Liver (tissue), 9 donors: ENCODE results near the gene COL11A2. TPM values are rescaled to one million over a fixed set of nuclear protein-coding genes. Genes with fewer than 3 reads are reported as not detected.

ENCODE experiments used
- DNase-seq: peaks from one replicate; pipeline ENCODE4 v3.0.0-alpha.2; 2017; ENCODE audit warnings: low spot score
- H3K27ac ChIP-seq, 2 donors: one replicate each; pipeline ENCODE4 v1.7.0; 2013; ENCODE audit warnings: inconsistent platforms in 2 of 2, low read length in 2 of 2, control low read depth in 1 of 2, low read depth in 1 of 2, mild to moderate bottlenecking in 1 of 2
- H3K27me3 ChIP-seq, 4 donors: one replicate each; pipeline versions ENCODE4 v1.6.1 to v1.7.0; 2013; ENCODE audit warnings: low read length in 3 of 4, inconsistent platforms in 1 of 4, mild to moderate bottlenecking in 1 of 4, moderate library complexity in 1 of 4; ENCODE audit not compliant: control insufficient read depth in 4 of 4, insufficient read depth in 4 of 4
- H3K36me3 ChIP-seq, 4 donors: one replicate each; pipeline versions ENCODE4 v1.6.1 to v1.7.0; 2013; ENCODE audit warnings: low read length in 3 of 4, mild to moderate bottlenecking in 3 of 4, low read depth in 1 of 4, moderate library complexity in 1 of 4; ENCODE audit not compliant: control insufficient read depth in 4 of 4, insufficient read depth in 3 of 4
- H3K4me1 ChIP-seq, 4 donors: one replicate each; pipeline versions ENCODE4 v1.6.1 to v1.7.0; 2013; ENCODE audit warnings: low read length in 3 of 4, mild to moderate bottlenecking in 3 of 4, moderate library complexity in 1 of 4; ENCODE audit not compliant: control insufficient read depth in 4 of 4, insufficient read depth in 4 of 4
- H3K4me3 ChIP-seq, 3 donors: one replicate each; pipeline versions ENCODE4 v1.6.1 to v1.7.0; 2013; ENCODE audit warnings: low read length in 3 of 3, control low read depth in 1 of 3, low read depth in 1 of 3, mild to moderate bottlenecking in 1 of 3
- H3K9ac ChIP-seq, 2 donors: one replicate each; pipeline ENCODE4 v1.7.0; 2013; ENCODE audit warnings: low read length in 2 of 2, mild to moderate bottlenecking in 2 of 2, moderate library complexity in 2 of 2, control low read depth in 1 of 2, low read depth in 1 of 2
- H3K9me3 ChIP-seq, 4 donors: one replicate each; pipeline versions ENCODE4 v1.6.1 to v1.7.0; 2013; ENCODE audit warnings: low read length in 3 of 4; ENCODE audit not compliant: control insufficient read depth in 4 of 4
- CTCF ChIP-seq: fragments of 150-350 bp; IDR thresholded peaks from 2 replicates; pipeline ENCODE4 v1.5.1; 2017; ENCODE audit warnings: improper control_type of control experiment, low read depth, low read length; ENCODE audit not compliant: missing input control
- EGR1 ChIP-seq, 2 donors: IDR thresholded peaks; 2 replicates each; pipeline ENCODE4 v1.6.1; 2016 to 2018; ENCODE audit warnings: antibody characterized with exemption in 2 of 2, low read depth in 2 of 2
- FOXA1 ChIP-seq: IDR thresholded peaks from 2 replicates; pipeline ENCODE4 v1.6.1; 2016; ENCODE audit warnings: antibody characterized with exemption
- GABPA ChIP-seq, 2 donors: IDR thresholded peaks in 1 of 2; conservative IDR thresholded peaks in 1 of 2; 2 replicates each; pipeline ENCODE4 v1.6.1; 2016; ENCODE audit warnings: antibody characterized with exemption in 2 of 2, mild to moderate bottlenecking in 1 of 2, moderate library complexity in 1 of 2
- HNF4G ChIP-seq: IDR thresholded peaks from 2 replicates; pipeline ENCODE4 v1.6.1; 2016; ENCODE audit warnings: antibody characterized with exemption
- JUND ChIP-seq, 2 donors: IDR thresholded peaks; 2 replicates each; pipeline ENCODE4 v1.6.1; 2016; ENCODE audit warnings: antibody characterized with exemption in 2 of 2
- RAD21 ChIP-seq, 2 donors: IDR thresholded peaks; 2 replicates each; pipeline ENCODE4 v1.6.1; 2016; ENCODE audit warnings: antibody characterized with exemption in 2 of 2, mild to moderate bottlenecking in 2 of 2
- REST ChIP-seq: IDR thresholded peaks from 2 replicates; pipeline ENCODE4 v1.6.1; 2016; ENCODE audit warnings: antibody characterized with exemption, mild to moderate bottlenecking
- SP1 ChIP-seq: IDR thresholded peaks from 2 replicates; pipeline ENCODE4 v1.6.1; 2018; ENCODE audit warnings: antibody characterized with exemption, mild to moderate bottlenecking
- TAF1 ChIP-seq: conservative IDR thresholded peaks from 2 replicates; pipeline ENCODE4 v1.6.1; 2016; ENCODE audit warnings: antibody characterized with exemption, mild to moderate bottlenecking
- YY1 ChIP-seq: IDR thresholded peaks from 2 replicates; pipeline ENCODE4 v1.6.1; 2016; ENCODE audit warnings: antibody characterized with exemption, mild to moderate bottlenecking
- WGBS: extraction: QIAGEN DNeasy Blood & Tissue Kit; methylation state at CpG from one replicate; pipeline ENCODE4 v1.1.7; 2013; 5-methylcytosine and 5-hydroxymethylcytosine counted together
- polyA plus RNA-seq, 2 donors: library from polyadenylated mRNA; stranded (reverse) in 1 of 2; unstranded in 1 of 2; fragments of 200-250 nt in 1 of 2; fragments of >200 nt in 1 of 2; fragmentation: Nextera tagmentation in 1 of 2; extraction: Ambion mirVana in 1 of 2; gene quantifications; one replicate each; pipeline versions ENCODE4 v1.2.1 to v1.2.3, GENCODE V29; 2013 to 2015
- total RNA-seq, 2 donors: library from RNA; depleted of rRNA; stranded (reverse); fragments of >200 nt; gene quantifications; one replicate each; pipeline ENCODE4 v1.2.3, GENCODE V29; 2014
- TF ChIP-seq, protein P1 (sequence below): IDR thresholded peaks from 2 replicates; pipeline ENCODE4 v1.6.1; 2016; ENCODE audit warnings: antibody characterized with exemption
- TF ChIP-seq, protein P2 (sequence below): IDR thresholded peaks from 2 replicates; pipeline ENCODE4 v1.6.1; 2016; ENCODE audit warnings: antibody characterized with exemption
- donor health status: healthy.
- donor health status: healthy.
- donor health status: healthy.
- donor health status: healthy.
- donor health status: healthy.

The COL11A2 gene
- total and polyA plus RNA-seq, 4 donors: 0.15 to 0.59 (median 0.27) TPM

DNA sequence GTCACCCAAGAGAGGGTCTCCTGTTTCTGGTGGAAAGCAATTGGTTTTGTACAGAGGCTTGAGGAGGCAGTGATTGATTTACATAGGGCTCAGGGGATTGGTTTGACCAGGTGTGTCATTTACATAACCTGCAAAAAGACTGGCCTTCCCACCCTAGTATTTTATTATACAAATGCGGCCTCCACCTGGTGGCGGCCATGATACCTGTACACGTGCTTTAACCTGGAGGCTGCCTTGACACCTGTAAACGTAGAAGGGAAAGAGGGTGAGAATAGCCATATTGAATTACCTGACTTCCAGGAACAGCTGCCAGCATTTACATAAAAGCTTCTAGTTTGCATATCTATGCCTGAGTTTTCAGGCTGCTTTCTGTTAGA is 67.8 kb downstream of the COL11A2 start:
- Histone ChIP-seq H3K27ac (no peak overlapping the region), H3K9me3 (peaks cover 0 to 2% (median 0%) of the 10 kb centered on the region in 4 donors), H3K4me3 (no peak overlapping the region), H3K4me1 (no peaks in the 10 kb centered on the region), H3K36me3 (no peaks in the 10 kb centered on the region), H3K27me3 (no peaks in the 10 kb centered on the region), H3K9ac (no peak overlapping the region)
- no peak for DNase-seq
- no peak for TF ChIP-seq YY1
- TF ChIP-seq, protein P1, sequence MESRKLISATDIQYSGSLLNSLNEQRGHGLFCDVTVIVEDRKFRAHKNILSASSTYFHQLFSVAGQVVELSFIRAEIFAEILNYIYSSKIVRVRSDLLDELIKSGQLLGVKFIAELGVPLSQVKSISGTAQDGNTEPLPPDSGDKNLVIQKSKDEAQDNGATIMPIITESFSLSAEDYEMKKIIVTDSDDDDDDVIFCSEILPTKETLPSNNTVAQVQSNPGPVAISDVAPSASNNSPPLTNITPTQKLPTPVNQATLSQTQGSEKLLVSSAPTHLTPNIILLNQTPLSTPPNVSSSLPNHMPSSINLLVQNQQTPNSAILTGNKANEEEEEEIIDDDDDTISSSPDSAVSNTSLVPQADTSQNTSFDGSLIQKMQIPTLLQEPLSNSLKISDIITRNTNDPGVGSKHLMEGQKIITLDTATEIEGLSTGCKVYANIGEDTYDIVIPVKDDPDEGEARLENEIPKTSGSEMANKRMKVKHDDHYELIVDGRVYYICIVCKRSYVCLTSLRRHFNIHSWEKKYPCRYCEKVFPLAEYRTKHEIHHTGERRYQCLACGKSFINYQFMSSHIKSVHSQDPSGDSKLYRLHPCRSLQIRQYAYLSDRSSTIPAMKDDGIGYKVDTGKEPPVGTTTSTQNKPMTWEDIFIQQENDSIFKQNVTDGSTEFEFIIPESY: no peak
- no peak for TF ChIP-seq FOXA1
- TF ChIP-seq RAD21 (IDR thresholded peaks at IDR 0.05): no peak
- no peak for TF ChIP-seq REST
- no peak for TF ChIP-seq JUND (IDR thresholded peaks at IDR 0.05)
- TF ChIP-seq, protein P2, sequence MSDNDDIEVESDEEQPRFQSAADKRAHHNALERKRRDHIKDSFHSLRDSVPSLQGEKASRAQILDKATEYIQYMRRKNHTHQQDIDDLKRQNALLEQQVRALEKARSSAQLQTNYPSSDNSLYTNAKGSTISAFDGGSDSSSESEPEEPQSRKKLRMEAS: no peak
- no peak for TF ChIP-seq SP1
- no peak for TF ChIP-seq HNF4G
- TF ChIP-seq TAF1: no peak
- no peak for TF ChIP-seq EGR1 (IDR thresholded peaks at IDR 0.05; ENCODE audit: low read depth in 2 of 2)
- TF ChIP-seq GABPA (IDR thresholded peaks at IDR 0.05 in 1 of 2, conservative IDR thresholded peaks at IDR 0.05 in 1 of 2): no peak
- 83% methylated on average over 4 of the region's 4 CpGs for WGBS

- Histone ChIP-seq H3K4me3 (no peak overlapping the region), H3K36me3 (no peaks in the 10 kb centered on the region), H3K27ac (no peak overlapping the region), H3K9ac (no peak overlapping the region), H3K4me1 (no peaks in the 10 kb centered on the region), H3K9me3 (peaks cover 0 to 2% (median 0%) of the 10 kb centered on the region in 4 donors), H3K27me3 (no peaks in the 10 kb centered on the region)
- WGBS: 77% methylated on average over 20 of the region's 20 CpGs
- peak; percentile 43 for TF ChIP-seq CTCF
- peak; percentile 77 to 83 for TF ChIP-seq RAD21 (IDR thresholded peaks at IDR 0.05)
- TF ChIP-seq, protein P2: no peak
- no peak for DNase-seq
Observed at GRCh38 chr6:33123732-33124524, 68.3 kb downstream of the COL11A2 start.
